ENCODE data around the gene CARD10. TPM values are rescaled to one million over a fixed set of nuclear protein-coding genes. Genes with fewer than 3 reads are reported as not detected.

Gene CARD10
- total RNA-seq, 4 donors from 2014 or later, result 4.0 to 14.0 (median 9.9) TPM

DNA sequence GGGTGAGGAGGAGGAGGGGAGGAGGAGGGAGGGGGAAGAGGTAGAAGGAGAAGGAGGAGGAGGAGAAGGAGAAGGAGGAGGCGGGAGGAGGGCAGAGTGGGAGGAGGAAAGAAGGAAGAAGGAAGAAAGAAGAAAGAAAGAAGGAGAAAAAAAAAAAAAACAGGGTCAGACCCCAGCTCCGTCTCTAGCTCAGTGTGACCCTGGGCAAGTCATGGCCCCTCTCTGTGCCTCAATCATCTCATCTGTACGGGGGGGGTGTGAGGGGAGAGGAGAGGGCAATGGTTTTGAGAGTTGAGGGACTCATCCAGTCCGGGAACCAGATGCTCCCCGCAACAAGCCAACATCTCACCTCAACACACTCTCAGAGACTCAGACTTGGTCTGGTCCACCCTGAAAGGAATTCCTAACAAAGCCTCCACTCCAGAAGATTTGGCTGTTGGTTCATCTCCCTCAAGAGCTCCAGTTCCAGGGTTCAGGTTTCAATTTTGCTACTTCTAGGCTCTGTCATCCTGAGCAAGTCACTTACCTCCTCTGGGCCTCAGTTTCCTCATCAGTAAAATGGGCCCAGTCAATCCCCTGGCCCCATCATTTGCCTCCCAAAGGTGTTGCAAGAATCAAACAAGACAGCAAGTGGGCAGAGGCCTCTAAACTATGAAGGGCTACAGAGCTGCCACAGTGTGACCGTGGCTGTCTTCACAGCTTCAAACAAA is 7.7 kb downstream of the CARD10 start:
- 93 to 96% methylated on average over 2 to 3 of the region's 6 CpGs for whole genome bisulfite sequencing, 2 donors (ENCODE audit: low coverage in 1 of 2)

DNA sequence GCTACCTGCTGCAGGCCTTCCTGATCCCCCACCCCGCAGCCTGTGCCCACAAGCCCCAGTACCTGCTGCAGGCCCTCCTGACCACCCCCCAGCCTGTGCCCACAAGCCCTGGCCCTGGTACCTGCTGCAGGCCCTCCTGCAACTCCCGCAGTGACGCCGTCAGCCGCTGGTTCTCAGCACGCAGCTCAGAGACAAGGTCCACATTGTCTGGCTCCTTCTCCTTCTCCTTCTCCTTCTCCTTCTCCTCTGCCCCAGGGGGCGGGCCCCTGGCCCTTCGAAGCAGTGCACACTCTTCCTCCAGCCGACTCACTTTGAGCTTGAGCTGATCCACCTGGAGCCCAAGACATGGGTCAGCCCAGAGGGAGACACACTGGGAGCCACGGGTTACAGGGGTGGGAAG is 9.1 kb downstream of the CARD10 start:
- Histone ChIP-seq H3K4me1 (peaks cover 0 to 42% (median 11%) of the 10 kb centered on the region in 3 donors), H3K36me3 (peaks cover 0 to 11% of the 10 kb centered on the region in 2 donors), H3K27ac (peak overlapping the region in 3 of 4 donors; percentile 18 to 60 (median 41)), H3K9me3 (no peaks in the 10 kb centered on the region), H3K27me3 (peaks cover 65% of the 10 kb centered on the region), H3K4me3 (no peak overlapping the region)
- TF ChIP-seq POLR2A (IDR thresholded peaks at IDR 0.05), result no peak
- no peak for TF ChIP-seq CTCF (IDR thresholded peaks at IDR 0.05)
- no peak for TF ChIP-seq POLR2AphosphoS5 (IDR thresholded peaks at IDR 0.05)
- TF ChIP-seq EP300 (IDR thresholded peaks at IDR 0.05), result no peak
- WGBS, 2 donors (ENCODE audit: low coverage in 1 of 2), result 73% methylated on average over 2 of the region's 10 CpGs; no CpG with 5 or more reads in 1 of the 2 donors
- ATAC-seq, result no peak

More for the DNA sequence above, 7.7 kb downstream of the CARD10 start:
- Histone ChIP-seq H3K9me3 (no peaks in the 10 kb centered on the region), H3K36me3 (peaks cover 0 to 9% of the 10 kb centered on the region in 2 donors), H3K27me3 (peaks cover 67% of the 10 kb centered on the region), H3K4me3 (no peak overlapping the region), H3K4me1 (peaks cover 0 to 42% (median 11%) of the 10 kb centered on the region in 3 donors), H3K27ac (peak overlapping the region in 3 of 4 donors; percentile 8 to 38 (median 37))
- TF ChIP-seq EP300 (IDR thresholded peaks at IDR 0.05) (no peak), POLR2A (IDR thresholded peaks at IDR 0.05) (no peak), CTCF (IDR thresholded peaks at IDR 0.05) (no peak), POLR2AphosphoS5 (IDR thresholded peaks at IDR 0.05) (no peak)
- no peak for ATAC-seq

- Histone ChIP-seq H3K4me1 (peaks cover 0 to 46% (median 11%) of the 10 kb centered on the region in 3 donors), H3K27ac (peak overlapping the region in 3 of 4 donors; percentile 53 to 60 (median 54)), H3K4me3 (no peak overlapping the region), H3K27me3 (peaks cover 64% of the 10 kb centered on the region), H3K9me3 (no peaks in the 10 kb centered on the region), H3K36me3 (peaks cover 0 to 11% of the 10 kb centered on the region in 2 donors)
- TF ChIP-seq POLR2A (IDR thresholded peaks at IDR 0.05) (no peak), EP300 (IDR thresholded peaks at IDR 0.05) (no peak), POLR2AphosphoS5 (IDR thresholded peaks at IDR 0.05) (no peak), CTCF (IDR thresholded peaks at IDR 0.05) (no peak)
- WGBS, 2 donors (ENCODE audit: low coverage in 1 of 2), result 50% methylated on average over 2 of the region's 10 CpGs; no CpG with 5 or more reads in 1 of the 2 donors
- ATAC-seq, result peak; percentile 35
Observed at GRCh38 chr22:37509059-37509860, 10.0 kb downstream of the CARD10 start.

GRCh38 chr22:37508431-37508992 is 10.7 kb downstream of the CARD10 start:
- no CpG with 5 or more reads among the region's 22 CpGs for WGBS, 2 donors (ENCODE audit: low coverage in 1 of 2)
- Histone ChIP-seq H3K27me3 (peaks cover 60% of the 10 kb centered on the region), H3K9me3 (no peaks in the 10 kb centered on the region), H3K4me3 (no peak overlapping the region), H3K36me3 (peaks cover 0 to 11% of the 10 kb centered on the region in 2 donors), H3K27ac (peak overlapping the region in 3 of 4 donors; percentile 51 to 60 (median 53)), H3K4me1 (peaks cover 0 to 49% (median 11%) of the 10 kb centered on the region in 3 donors)
- TF ChIP-seq CTCF (IDR thresholded peaks at IDR 0.05) (peak in 1 of 4 experiments; percentile 12), POLR2AphosphoS5 (IDR thresholded peaks at IDR 0.05) (no peak), EP300 (IDR thresholded peaks at IDR 0.05) (no peak)
- peak; percentile 34 for ATAC-seq
